K562 (cell line): Measurements from ENCODE around the gene EEFSEC. TPM values are rescaled to one million over a fixed set of nuclear protein-coding genes. Genes with fewer than 3 reads are reported as not detected.

Experiments
- CBX5 ChIP-seq: IDR thresholded peaks from 2 replicates; pipeline ENCODE4 v1.6.1; 2014; ENCODE audit warnings: low read depth, borderline replicate concordance
- ESRRB ChIP-seq: fragments of 250-450 bp; sonication (Bioruptor Pico); IDR thresholded peaks from 2 replicates; pipeline ENCODE4 v1.5.0; 2020; ENCODE audit warnings: mild to moderate bottlenecking, moderate library complexity, borderline replicate concordance
- MYNN ChIP-seq, 2 experiments: sonication (generic); formaldehyde crosslinking in 1 of 2; IDR thresholded peaks; 2 replicates each; pipeline versions ENCODE4 v1.5.0 to v1.6.1; 2016 to 2020; ENCODE audit warnings: antibody characterized with exemption in 1 of 2, missing genetic modification reagents in 1 of 2
- NR2C1 ChIP-seq, 2 experiments: fragments of 450-650 bp; IDR thresholded peaks; 2 replicates each; pipeline ENCODE4 v1.6.1; 2017; ENCODE audit warnings: mild to moderate bottlenecking in 2 of 2, antibody characterized with exemption in 1 of 2, inconsistent platforms in 1 of 2, missing compliant biosample characterization in 1 of 2, missing genetic modification characterization in 1 of 2
- NR2C2 ChIP-seq, 2 experiments: fragments of 200-800 bp in 1 of 2; sonication (Bioruptor generic) in 1 of 2; sonication (generic) in 1 of 2; formaldehyde crosslinking in 1 of 2; IDR thresholded peaks; 2 replicates each; pipeline versions ENCODE4 v1.6.1 to v1.8.0; 2016 to 2022; ENCODE audit warnings: mild to moderate bottlenecking in 1 of 2, missing compliant biosample characterization in 1 of 2, missing genetic modification characterization in 1 of 2, missing genetic modification reagents in 1 of 2
- TFAP4 ChIP-seq: sonication (generic); formaldehyde crosslinking; IDR thresholded peaks from 2 replicates; pipeline ENCODE4 v1.8.0; 2022; ENCODE audit warnings: missing genetic modification reagents, mild to moderate bottlenecking, moderate library complexity, borderline replicate concordance
- ZNF175 ChIP-seq: fragments of 200-800 bp; sonication (Bioruptor generic); IDR thresholded peaks from 2 replicates; pipeline ENCODE4 v1.6.1; 2016; ENCODE audit warnings: low read depth, mild to moderate bottlenecking, missing genetic modification characterization, missing compliant biosample characterization
- ZNF280B ChIP-seq: fragments of 250-450 bp; sonication (Bioruptor Pico); IDR thresholded peaks from 2 replicates; pipeline ENCODE4 v1.5.1; 2021; ENCODE audit warnings: mild to moderate bottlenecking
- ZNF407 ChIP-seq: fragments of 450-650 bp; IDR thresholded peaks from 2 replicates; pipeline ENCODE4 v1.6.1; 2016; ENCODE audit warnings: low read depth
- ZNF77 ChIP-seq: fragments of 250-450 bp; sonication (Bioruptor Pico); IDR thresholded peaks from 2 replicates; pipeline ENCODE4 v1.5.0; 2020
- polyA plus RNA-seq, 8 experiments: library from polyadenylated mRNA; depleted of rRNA in 4 of 8; stranded (reverse) in 5 of 8; unstranded in 3 of 8; fragments of >200 nt; fragmentation: Nextera tagmentation in 2 of 8; fragmentation: Illumina TruSeq in 1 of 8; extraction: Ambion mirVana in 2 of 8; extraction: Trizol in 1 of 8; gene quantifications; 2 replicates each; pipeline versions ENCODE4 v1.2.1 to v1.2.3, GENCODE V29; 2011 to 2014; ENCODE audit warnings: inconsistent platforms in 1 of 8, missing spikeins in 1 of 8
- total RNA-seq, 7 experiments: library from RNA; depleted of rRNA in 6 of 7; stranded (reverse); fragments of >200 nt in 6 of 7; fragmentation: Illumina TruSeq in 2 of 7; extraction: Trizol in 2 of 7; gene quantifications; 2 replicates each; pipeline versions ENCODE4 v1.2.1 to v1.2.3, GENCODE V29; 2011 to 2021; ENCODE audit warnings: low replicate concordance in 1 of 7

EEFSEC gene
- total and polyA plus RNA-seq, 9 of the 15 experiments (the other 6 are each of a cell fraction or from before 2014, with no cell fraction given) = 0.35 to 11.8 (median 7.7) TPM

- TF ChIP-seq ZNF407 (no peak), TFAP4 (CRISPR knock-in tag) (no peak), MYNN (IDR thresholded peaks at IDR 0.05) (no peak), MYNN (CRISPR knock-in tag; IDR thresholded peaks at IDR 0.05) (no peak), ESRRB (CRISPR knock-in tag) (no peak), ZNF280B (CRISPR knock-in tag) (no peak), NR2C2 (CRISPR knock-in tag; IDR thresholded peaks at IDR 0.05) (no peak), NR2C2 (tag; IDR thresholded peaks at IDR 0.05) (no peak), CBX5 (no peak), ZNF175 (CRISPR knock-in tag) (no peak), ZNF77 (CRISPR knock-in tag) (no peak), NR2C1 (IDR thresholded peaks at IDR 0.05) (no peak), NR2C1 (tag; IDR thresholded peaks at IDR 0.05) (no peak)
- TF ChIP-seq, all 486 proteins: peak for 2
These were observed 42.1 kb downstream of the EEFSEC start (continued) for GRCh38 chr3:128195369-128195768.
